ENCODE data around the gene PROB1. TPM values are rescaled to one million over a fixed set of nuclear protein-coding genes. Genes with fewer than 3 reads are reported as not detected.

PROB1 gene
- total and polyA plus RNA-seq, 2 of the 13 experiments (the other 11 are each of a cell fraction or from before 2014, with no cell fraction given), result 0.69 to 1.1 TPM

DNA sequence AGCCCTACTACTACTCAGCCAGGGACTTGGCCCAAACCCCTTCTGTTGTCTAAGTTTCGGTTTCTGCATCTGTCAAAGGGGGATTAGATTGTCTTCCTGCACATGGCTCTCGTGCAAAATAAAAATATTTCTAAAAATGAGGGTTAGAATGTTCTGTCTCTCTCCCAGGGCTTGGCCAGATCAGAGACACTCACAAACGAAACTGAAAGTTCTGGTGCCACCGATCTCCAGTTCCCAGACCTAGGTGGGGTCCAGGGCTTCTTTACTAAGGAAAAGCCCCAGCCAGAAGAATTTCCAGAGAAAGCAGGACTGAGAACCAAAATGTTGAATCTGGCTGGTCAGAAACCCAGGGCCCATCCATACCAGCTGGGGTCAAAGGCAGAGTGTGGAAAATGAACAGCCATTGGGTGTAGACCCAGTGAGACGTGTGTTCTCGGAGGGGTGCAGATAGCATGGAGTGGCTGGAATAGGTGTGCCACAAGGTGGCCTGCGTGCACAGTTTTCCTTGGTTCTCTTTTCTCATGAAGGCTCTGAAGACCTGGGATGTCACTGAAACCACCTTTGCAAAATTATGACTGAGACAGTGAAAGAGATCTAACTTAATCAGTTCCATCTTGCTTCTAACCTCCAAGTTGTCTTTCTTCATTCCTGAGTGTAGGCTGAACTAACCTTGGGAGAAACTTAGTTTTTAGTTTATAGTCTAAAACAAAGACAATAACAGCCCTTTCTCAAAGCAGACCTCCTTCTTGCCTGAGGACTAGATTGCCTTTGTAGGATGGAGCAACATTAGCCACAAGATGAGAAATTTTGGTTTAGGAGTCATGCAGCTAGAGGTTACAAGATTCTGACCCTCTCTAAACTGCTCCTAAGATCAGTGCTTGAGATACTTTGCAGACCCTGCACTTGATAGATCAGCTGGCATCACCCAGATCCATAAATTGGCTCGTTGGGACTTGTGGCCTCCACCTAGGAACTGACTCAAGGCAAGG is 9.5 kb downstream of the PROB1 start:
- Histone ChIP-seq H3K79me2 (ENCODE audit: insufficient read depth, low read length) (peaks cover 16% of the 10 kb centered on the region), H3K27me3 (ENCODE audit: control insufficient read depth in 1 of 2, insufficient read depth in 2 of 2, low read length in 2 of 2) (no peaks in the 10 kb centered on the region; a peak in 1 of 5 replicates), H2AFZ (ENCODE audit: low read length) (peak overlapping the region; percentile 94), H3K4me3 (replicated peaks in 1 of 3; ENCODE audit: insufficient read depth in 1 of 3, low read depth in 2 of 3, low read length in 3 of 3) (peak overlapping the region; percentile 68 to 79 (median 76)), H3K4me2 (ENCODE audit: low read depth, low read length) (peak overlapping the region; percentile 92), H4K20me1 (ENCODE audit: insufficient read depth, low read length) (no peaks in the 10 kb centered on the region), H3K36me3 (replicated peaks in 1 of 2; ENCODE audit: control insufficient read depth in 1 of 2, insufficient read depth in 2 of 2, low read length in 2 of 2) (no peaks in the 10 kb centered on the region), H3K9me3 (ENCODE audit: low read length) (no peaks in the 10 kb centered on the region), H3K4me1 (ENCODE audit: insufficient read depth, low read length) (peaks cover 81% of the 10 kb centered on the region), H3K27ac (ENCODE audit: extremely low read length, insufficient read depth, low read length) (peak overlapping the region; percentile 69), H3K9ac (ENCODE audit: insufficient read depth, low read depth, low read length) (peak overlapping the region; percentile 73)
- FAIRE-seq (peak; percentile 95), DNase-seq (ENCODE audit: low spot score) (peak; percentile 73), ATAC-seq (peak; percentile 73)
- in situ Hi-C loops (cut with HindIII; ENCODE audit: extremely low pct_ligation_motif_present, low pct_unique_long_range_greater_than_20kb), result no loop called here
- ChIA-PET CTCF (ENCODE audit: low intra/inter-chr PET ratio, low total read pairs) (interaction anchor here (1.3 to 1.9 kb wide), 2 partner anchors 17 to 128 kb away, joined by 4 to 6 read pairs; no protein-coding TSS in a partner anchor), POLR2A (interaction anchor here (1.1 to 1.7 kb wide), 4 partner anchors 18 to 176 kb away, joined by 4 to 6 read pairs (median 6); partner anchors contain the start of genes PAIP2, SPATA24 and UBE2D2)
- no TSS peak for BruUV-seq (replicated peaks)
- intact Hi-C loops (cut with micrococcal nuclease; ENCODE audit: unreplicated experiment), result loop anchor here (1.0 to 2.0 kb wide), 2 partner anchors 17 to 133 kb away; no protein-coding TSS in a partner anchor
- WGBS (ENCODE audit: low lambda C conversion rate), result 3% methylated on average over 7 of the region's 8 CpGs
- TF ChIP-seq PHF5A (CRISPR knock-in tag; IDR thresholded peaks at IDR 0.05; ENCODE audit: low read depth, unreplicated experiment) (peak; percentile 77), SOX5 (CRISPR knock-in tag; IDR thresholded peaks at IDR 0.05; ENCODE audit: borderline replicate concordance) (0 out of 2 replicates have a peak, but pooled peaks have one; percentile 26), MYC (CRISPR knock-in tag; IDR thresholded peaks at IDR 0.05; ENCODE audit: borderline replicate concordance) (peak; percentile 54; the same call in 1 of the 2 replicates), KAT8 (CRISPR knock-in tag; IDR thresholded peaks at IDR 0.05) (0 out of 2 replicates have a peak, but pooled peaks have one; percentile 40), HMGXB3 (CRISPR knock-in tag; IDR thresholded peaks at IDR 0.05; ENCODE audit: borderline replicate concordance) (peak; percentile 26; the same call in 1 of the 2 replicates), ZNF772 (CRISPR knock-in tag; IDR thresholded peaks at IDR 0.05) (0 out of 2 replicates have a peak, but pooled peaks have one; percentile 19), TEAD3 (CRISPR knock-in tag; optimal IDR thresholded peaks at IDR 0.05; ENCODE audit: borderline replicate concordance) (peak; percentile 72), ZNF235 (CRISPR knock-in tag; IDR thresholded peaks at IDR 0.05; ENCODE audit: borderline replicate concordance) (no peak), ZNF574 (CRISPR knock-in tag; IDR thresholded peaks at IDR 0.05) (0 out of 2 replicates have a peak, but pooled peaks have one; percentile 25), CBX5 (CRISPR knock-in tag; IDR thresholded peaks at IDR 0.05; ENCODE audit: borderline replicate concordance) (peak; percentile 55; the same call in 1 of the 2 replicates)
- TF ChIP-seq, protein P1, sequence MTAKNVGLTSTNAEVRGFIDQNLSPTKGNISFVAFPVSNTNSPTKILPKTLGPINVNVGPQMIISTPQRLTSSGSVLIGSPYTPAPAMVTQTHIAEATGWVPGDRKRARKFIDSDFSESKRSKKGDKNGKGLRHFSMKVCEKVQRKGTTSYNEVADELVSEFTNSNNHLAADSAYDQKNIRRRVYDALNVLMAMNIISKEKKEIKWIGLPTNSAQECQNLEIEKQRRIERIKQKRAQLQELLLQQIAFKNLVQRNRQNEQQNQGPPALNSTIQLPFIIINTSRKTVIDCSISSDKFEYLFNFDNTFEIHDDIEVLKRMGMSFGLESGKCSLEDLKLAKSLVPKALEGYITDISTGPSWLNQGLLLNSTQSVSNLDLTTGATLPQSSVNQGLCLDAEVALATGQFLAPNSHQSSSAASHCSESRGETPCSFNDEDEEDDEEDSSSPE (CRISPR knock-in tag; IDR thresholded peaks at IDR 0.05), result peak; percentile 45; the same call in 1 of the 2 replicates
